ENCODE results near the gene DUSP12.

Gene DUSP12

DNA sequence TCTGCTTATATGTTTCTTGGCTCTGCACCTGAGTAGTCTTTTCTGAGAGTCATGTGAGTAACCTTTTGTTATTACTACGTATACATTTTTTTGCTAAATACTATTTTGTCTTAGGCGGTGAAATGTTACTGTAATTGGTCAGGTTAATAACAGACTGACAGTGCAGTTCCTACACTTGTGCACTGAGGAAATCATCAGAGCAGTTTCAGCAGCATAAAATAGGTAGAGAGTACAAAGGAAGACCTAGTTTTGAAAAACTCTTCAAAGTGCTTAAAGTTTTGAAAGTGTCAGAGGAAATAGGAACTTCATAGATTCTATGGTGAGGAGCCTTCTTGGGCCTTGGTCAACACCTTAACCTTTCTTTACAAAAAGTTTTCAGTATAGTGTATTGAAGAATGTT lies 27.7 kb downstream of the DUSP12 start:
- Mint-ChIP-seq H3K27ac (no peak overlapping the region), H3K36me3 (peaks cover 4% of the 10 kb centered on the region), H3K4me1 (peaks cover 12% of the 10 kb centered on the region), H3K27me3 (no peaks in the 10 kb centered on the region), H3K9me3 (no peaks in the 10 kb centered on the region), H3K4me3 (no peak overlapping the region)

DNA sequence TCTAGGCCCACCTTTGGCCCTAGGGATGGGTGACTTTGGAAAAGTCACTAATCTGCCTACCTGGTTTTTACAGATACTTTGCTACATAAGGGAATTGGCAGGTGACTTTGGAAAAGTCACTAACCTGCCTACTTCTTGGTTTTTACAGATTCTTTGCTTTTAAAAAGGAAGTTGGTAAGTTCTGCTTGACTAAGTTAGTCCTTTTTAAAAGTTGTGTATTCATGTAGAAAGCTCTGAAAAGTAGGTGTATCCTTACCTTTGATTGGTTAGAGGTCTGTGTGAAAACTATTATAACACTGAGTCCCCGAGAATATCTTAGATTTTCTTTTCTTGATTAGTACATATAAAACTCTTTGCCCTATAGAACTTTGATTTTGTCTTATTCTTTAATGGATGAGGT lies 28.9 kb downstream of the DUSP12 start:
- Mint-ChIP-seq H3K36me3 (peaks cover 7% of the 10 kb centered on the region), H3K4me1 (peaks cover 12% of the 10 kb centered on the region), H3K4me3 (no peak overlapping the region), H3K27ac (no peak overlapping the region), H3K9me3 (no peaks in the 10 kb centered on the region), H3K27me3 (no peaks in the 10 kb centered on the region)

DNA sequence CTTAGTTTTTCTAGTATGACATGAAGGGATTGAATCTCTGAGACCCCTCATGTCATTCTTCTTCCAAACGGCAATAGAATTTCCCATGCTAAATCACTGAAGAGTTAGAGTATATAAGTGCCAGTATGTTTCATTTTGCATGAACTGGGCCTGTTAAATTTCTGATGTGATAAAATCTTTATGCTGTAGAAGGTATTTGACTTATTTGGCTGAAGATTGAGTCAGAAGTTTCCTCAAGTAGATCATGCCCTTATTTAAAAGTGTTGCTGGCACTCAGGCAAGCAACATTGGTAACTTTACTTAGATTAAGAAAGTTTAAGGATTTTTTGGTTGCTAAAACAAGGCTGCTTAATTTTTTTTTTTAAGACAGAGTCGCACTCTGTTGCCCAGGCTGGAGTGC lies 29.8 kb downstream of the DUSP12 start:
- peaks cover 12% of the 10 kb centered on the region for H3K36me3 Mint-ChIP-seq
- H3K27ac Mint-ChIP-seq: no peak overlapping the region
- H3K4me3 Mint-ChIP-seq: no peak overlapping the region
- peaks cover 12% of the 10 kb centered on the region for H3K4me1 Mint-ChIP-seq
- no peaks in the 10 kb centered on the region for H3K27me3 Mint-ChIP-seq
- no peaks in the 10 kb centered on the region for H3K9me3 Mint-ChIP-seq

DNA sequence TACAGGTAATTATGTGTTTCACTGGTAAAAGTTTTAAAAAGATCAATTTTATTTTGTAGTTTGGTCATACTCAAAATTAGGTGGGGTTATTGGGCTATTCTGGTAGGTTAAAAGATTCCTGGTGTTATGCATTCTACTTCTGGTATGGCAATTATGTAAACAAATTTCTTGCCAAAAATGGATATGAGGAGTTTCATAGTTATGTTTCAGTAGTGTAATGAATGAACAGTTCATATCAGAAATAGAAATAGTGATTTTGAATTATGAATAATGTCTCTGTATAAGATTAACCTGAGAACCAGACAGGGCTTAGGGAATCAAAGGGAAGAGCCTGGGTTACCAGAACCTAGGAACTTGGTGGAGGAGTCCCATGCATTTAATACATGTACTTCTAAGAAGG lies 32.4 kb downstream of the DUSP12 start:
- Mint-ChIP-seq H3K4me1 (peaks cover 12% of the 10 kb centered on the region), H3K9me3 (no peaks in the 10 kb centered on the region), H3K27me3 (no peaks in the 10 kb centered on the region), H3K36me3 (peaks cover 14% of the 10 kb centered on the region), H3K4me3 (no peak overlapping the region), H3K27ac (no peak overlapping the region)

DNA sequence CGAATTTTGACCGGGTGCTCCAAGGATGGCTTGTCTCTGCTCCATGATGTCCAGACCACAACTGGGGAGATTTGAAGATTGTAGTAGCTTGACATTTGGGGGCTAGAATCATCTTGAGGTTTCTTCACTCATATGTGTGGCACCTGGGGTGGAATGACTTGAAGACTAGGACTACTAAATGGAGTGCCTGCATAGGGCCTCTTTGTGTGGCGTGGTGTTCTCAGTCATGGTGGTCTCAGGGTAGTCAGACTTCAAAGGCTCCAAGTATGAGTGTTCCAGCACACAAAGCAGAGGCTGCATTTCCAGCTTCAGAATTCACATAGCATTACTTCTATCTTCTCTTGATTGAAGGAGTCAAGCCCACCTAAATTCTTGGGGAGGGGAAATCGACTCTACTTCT lies 33.3 kb downstream of the DUSP12 start:
- Mint-ChIP-seq H3K4me1 (peaks cover 15% of the 10 kb centered on the region), H3K36me3 (peaks cover 14% of the 10 kb centered on the region), H3K27ac (no peak overlapping the region), H3K27me3 (no peaks in the 10 kb centered on the region), H3K4me3 (no peak overlapping the region), H3K9me3 (no peaks in the 10 kb centered on the region)

DNA sequence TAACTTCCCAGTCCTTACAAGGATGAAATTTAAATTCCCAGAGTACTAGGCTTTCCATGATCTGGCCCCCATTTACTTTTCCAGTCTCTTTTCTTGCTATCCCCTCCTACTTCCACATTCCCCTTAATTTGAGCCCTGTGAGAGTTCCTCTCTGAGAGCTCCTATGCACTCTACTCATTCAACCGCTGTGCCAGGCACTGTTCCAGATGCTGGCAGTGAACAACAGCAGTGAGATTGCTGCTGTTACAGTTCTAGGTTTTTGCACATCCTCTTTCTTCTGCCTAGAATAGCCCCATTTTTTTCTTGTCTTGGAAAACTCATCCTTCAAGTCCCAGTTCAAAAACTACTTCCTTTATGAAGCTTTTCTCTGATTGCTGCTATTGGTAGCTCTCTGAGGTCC lies 35.4 kb downstream of the DUSP12 start:
- peaks cover 15% of the 10 kb centered on the region for H3K4me1 Mint-ChIP-seq
- no peaks in the 10 kb centered on the region for H3K9me3 Mint-ChIP-seq
- H3K27ac Mint-ChIP-seq: no peak overlapping the region
- no peaks in the 10 kb centered on the region for H3K27me3 Mint-ChIP-seq
- H3K36me3 Mint-ChIP-seq: peaks cover 12% of the 10 kb centered on the region
- no peak overlapping the region for H3K4me3 Mint-ChIP-seq

DNA sequence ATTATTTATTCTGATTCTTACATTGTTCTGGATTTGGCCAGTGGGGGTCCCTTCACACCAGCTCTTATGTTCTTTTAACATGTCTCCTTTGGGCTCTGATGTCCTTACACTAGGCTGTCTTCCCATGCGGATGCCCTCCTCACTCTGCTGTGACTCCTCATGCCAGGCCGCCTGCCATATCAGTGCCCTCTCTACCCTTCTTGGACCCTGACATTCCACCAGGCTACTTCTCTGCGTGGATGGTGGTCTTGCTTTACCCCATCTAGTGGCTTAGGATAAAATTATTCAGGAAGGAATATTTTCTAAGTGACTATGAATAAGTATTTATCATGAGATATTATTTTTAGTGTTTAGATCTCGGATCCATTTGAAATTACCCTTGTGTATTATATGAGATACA lies 37.8 kb downstream of the DUSP12 start:
- Mint-ChIP-seq H3K27ac (no peak overlapping the region), H3K27me3 (no peaks in the 10 kb centered on the region), H3K4me1 (peaks cover 9% of the 10 kb centered on the region), H3K9me3 (no peaks in the 10 kb centered on the region), H3K36me3 (peaks cover 13% of the 10 kb centered on the region), H3K4me3 (no peak overlapping the region)

DNA sequence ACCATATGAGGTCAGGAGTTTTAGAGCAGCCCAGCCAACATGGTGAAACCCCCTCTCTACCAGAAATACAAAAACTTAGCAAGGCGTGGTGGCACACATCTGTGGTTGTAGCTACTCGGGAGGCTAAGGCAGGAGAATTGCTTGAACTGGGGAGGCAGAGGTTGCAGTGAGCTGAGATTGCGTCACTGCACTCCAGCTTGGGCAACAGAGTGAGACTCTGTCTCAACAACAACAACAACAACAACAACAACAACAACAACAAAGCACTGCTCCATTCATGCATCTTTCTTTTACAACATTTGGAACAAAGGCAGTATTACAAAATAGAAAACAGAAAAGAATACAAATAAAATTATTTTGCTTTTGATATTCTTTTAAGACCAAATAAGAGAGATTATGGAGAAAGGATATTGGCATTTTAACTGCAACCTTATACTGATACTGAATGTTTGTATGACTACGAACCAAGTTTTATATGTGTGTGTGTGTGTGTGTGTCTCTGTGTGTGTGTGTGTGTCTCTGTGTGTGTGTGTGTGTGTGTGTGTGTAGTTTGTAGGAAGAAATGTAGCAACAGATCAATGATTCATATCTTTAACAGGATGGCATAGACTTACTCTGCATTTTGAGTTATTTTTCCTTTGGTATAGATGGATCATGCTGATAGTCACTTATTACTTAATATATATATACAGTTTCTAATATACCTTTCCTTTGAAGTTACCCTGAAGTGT lies 41.2 kb downstream of the DUSP12 start:
- H3K9me3 Mint-ChIP-seq: no peaks in the 10 kb centered on the region
- H3K27me3 Mint-ChIP-seq: no peaks in the 10 kb centered on the region
- H3K27ac Mint-ChIP-seq: no peak overlapping the region
- peaks cover 17% of the 10 kb centered on the region for H3K36me3 Mint-ChIP-seq
- no peak overlapping the region for H3K4me3 Mint-ChIP-seq
- H3K4me1 Mint-ChIP-seq: peaks cover 14% of the 10 kb centered on the region

DNA sequence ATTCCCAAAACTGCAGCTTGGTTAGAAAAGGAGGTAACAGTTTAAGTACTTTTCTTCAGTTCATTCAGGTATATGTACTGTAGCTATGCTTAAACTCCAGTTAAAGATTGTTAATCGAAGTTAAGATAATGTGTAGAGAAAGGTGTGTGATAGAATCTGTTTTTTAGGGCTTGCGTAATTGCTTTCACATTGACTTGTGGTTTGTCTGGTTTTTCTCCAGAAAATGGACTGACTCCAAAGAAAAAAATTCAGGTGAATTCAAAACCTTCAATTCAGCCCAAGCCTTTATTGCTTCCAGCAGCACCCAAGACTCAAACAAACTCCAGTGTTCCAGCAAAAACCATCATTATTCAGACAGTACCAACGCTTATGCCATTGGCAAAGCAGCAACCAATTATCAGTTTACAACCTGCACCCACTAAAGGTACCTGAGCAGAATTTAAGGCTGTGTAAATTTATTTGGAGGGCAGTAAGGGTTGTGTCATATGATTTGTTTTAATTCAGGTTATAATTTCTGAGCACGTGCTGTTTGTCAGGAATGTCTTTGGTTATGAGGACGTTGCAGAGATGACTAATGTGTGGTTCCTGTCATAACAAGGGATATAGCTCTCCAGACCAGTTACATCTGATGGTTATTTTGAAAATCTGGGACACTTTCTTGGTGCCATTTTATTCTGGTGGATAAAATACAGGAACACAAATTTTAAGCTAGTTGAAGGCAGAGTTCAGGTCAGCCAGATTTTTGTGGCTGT lies 42.5 kb downstream of the DUSP12 start:
- Mint-ChIP-seq H3K36me3 (peaks cover 15% of the 10 kb centered on the region), H3K4me1 (peaks cover 14% of the 10 kb centered on the region), H3K27me3 (no peaks in the 10 kb centered on the region), H3K27ac (no peak overlapping the region), H3K4me3 (no peak overlapping the region), H3K9me3 (no peaks in the 10 kb centered on the region)

DNA sequence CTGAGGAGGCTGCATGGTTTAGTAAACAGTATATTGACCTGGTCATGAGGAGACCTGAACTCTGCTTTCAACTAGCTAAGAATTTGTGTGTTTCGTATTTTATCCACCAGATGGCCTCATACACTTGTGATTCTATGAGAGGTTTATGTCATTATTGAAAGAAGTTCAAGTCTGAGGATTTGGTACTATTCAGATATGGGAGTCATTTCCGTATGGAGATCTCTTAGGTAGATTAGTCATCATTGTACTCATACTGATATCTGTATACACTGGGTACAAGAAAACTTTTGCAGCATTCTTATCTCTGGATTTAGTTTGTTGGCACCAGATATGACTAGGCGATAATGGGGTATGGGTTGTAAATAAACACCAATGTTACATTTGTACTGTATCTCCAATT lies 43.2 kb downstream of the DUSP12 start:
- Mint-ChIP-seq H3K9me3 (no peaks in the 10 kb centered on the region), H3K4me1 (peaks cover 11% of the 10 kb centered on the region), H3K4me3 (no peak overlapping the region), H3K27ac (peak overlapping the region; percentile 38), H3K27me3 (no peaks in the 10 kb centered on the region), H3K36me3 (peaks cover 18% of the 10 kb centered on the region)

DNA sequence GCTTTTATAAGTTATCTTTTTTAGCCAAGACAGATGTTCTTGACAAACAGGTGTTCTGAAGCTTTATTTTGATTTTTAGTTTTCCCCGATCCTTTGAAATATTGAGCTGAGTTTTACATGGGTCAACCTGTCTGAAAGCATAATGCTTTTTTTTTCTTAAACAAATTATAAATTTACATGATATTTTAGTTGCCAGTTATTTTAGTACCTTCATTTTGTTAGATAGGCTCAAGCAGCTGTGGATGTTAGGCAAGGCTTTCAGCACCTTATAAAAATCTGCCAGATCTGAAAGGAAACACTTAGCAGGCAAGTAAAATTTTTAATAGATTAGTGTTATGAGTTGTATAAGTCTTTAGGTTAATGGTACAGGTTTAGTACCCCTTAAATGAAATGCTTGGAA lies 50.2 kb downstream of the DUSP12 start:
- Mint-ChIP-seq H3K27ac (no peak overlapping the region), H3K27me3 (no peaks in the 10 kb centered on the region), H3K36me3 (peaks cover 32% of the 10 kb centered on the region), H3K4me1 (peaks cover 5% of the 10 kb centered on the region), H3K4me3 (no peak overlapping the region), H3K9me3 (no peaks in the 10 kb centered on the region)

DNA sequence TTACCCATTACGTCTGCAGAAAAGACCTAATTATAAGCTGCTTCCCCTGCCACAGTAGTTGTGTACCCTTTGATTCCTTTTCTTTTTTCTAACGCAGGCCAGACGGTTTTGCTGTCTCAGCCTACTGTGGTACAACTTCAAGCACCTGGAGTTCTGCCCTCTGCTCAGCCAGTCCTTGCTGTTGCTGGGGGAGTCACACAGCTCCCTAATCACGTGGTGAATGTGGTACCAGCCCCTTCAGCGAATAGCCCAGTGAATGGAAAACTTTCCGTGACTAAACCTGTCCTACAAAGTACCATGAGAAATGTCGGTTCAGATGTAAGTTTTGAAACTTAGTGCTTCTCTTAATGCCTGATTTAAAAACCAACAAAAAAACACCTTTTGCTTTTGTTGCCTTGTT lies 52.4 kb downstream of the DUSP12 start:
- Mint-ChIP-seq H3K36me3 (peaks cover 37% of the 10 kb centered on the region), H3K27me3 (no peaks in the 10 kb centered on the region), H3K4me3 (no peak overlapping the region), H3K27ac (no peak overlapping the region), H3K9me3 (no peaks in the 10 kb centered on the region), H3K4me1 (peaks cover 17% of the 10 kb centered on the region)

DNA sequence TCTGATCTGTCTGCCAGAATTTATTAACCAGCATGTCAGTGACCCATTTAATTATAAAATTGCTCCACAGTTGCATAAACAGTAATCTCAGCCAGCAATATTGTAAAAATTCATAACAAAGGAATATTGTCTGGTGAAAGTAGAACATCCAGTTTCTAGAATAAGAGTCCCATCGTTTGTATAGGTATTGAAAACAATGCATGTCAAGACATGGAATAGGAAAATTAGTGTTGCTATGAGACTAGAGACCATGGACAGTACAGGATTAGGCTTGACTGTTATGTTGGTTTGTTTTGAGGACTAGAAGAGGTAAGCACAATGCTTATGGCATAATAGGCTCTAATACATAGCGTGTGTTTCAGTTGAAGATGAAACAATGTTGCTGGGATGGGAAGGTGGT lies 53.6 kb downstream of the DUSP12 start:
- H3K4me3 Mint-ChIP-seq: no peak overlapping the region
- H3K36me3 Mint-ChIP-seq: peaks cover 35% of the 10 kb centered on the region
- no peaks in the 10 kb centered on the region for H3K27me3 Mint-ChIP-seq
- H3K27ac Mint-ChIP-seq: no peak overlapping the region
- H3K4me1 Mint-ChIP-seq: peaks cover 21% of the 10 kb centered on the region
- no peaks in the 10 kb centered on the region for H3K9me3 Mint-ChIP-seq

DNA sequence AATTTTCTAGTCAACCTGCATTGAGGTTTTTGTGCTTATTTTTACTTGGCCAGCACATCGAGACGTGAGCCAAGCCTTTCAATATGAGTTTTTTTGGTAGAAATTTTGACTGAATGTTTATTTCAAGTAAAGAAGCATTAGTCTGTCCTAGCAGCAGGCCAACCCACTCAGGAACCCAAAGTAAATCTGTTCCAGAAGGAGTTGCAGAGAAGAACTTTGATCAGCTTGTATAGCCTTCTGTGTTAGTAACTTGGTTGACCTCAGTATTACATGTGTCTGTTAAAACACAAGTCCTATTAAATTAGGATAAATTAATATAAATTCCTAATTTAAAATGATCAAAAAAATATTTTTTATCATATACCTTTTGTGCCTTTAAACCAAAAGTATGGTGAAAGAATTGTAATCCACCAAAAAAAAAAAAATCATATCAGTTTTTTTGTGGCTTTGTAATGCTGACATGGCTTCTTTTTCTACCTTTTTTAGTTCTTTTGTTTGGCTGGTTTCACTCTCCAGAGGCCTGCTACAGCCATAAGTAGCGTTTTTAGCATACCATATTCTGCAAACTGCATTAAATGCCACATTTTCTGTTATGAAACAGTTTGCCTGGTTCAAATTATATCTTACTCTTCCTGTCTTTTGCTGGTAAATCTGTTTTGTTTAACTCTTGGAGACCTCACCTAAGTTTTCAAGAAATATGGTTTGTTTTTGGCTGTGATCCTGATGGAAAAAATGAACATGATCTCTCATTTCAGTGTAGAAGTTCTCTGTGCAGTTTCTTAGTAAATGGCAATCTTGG lies 56.0 kb downstream of the DUSP12 start:
- Mint-ChIP-seq H3K9me3 (peaks cover 5% of the 10 kb centered on the region), H3K27me3 (no peaks in the 10 kb centered on the region), H3K4me3 (no peak overlapping the region), H3K4me1 (peaks cover 16% of the 10 kb centered on the region), H3K27ac (peak overlapping the region; percentile 61), H3K36me3 (peaks cover 43% of the 10 kb centered on the region)
